Measurements from ENCODE around the gene TSPAN33.

DNA sequence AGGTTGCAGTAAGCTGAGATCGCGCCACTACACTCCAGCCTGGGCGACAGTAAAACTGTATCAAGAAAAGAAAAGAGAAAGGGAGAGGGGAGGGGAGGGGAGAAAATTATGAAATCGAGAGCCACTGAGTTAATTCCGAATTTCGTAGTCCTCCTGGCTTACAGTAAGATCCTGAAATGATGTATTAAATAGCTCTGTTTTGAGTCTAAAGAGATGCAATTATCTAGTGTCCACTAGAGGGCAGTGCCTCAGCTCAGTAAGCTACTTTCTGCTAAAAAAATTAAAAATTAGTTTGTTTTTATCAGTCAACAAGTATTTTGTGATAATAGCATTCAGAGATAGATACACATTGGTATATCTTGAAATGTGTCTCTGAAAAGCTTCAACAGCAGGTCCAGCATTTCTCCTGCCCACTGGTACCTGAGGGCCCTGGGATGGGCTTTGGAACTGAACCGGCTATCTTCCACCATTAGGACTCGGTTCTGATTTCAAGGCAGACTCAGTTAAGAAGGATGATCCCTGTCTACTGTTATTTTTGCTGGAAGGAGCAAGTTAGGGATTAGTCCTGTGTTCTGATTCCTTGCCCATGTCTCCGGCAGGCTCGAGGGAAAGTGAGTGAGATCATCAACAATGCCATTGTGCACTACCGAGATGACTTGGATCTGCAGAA is 19.5 kb downstream of the TSPAN33 start:
- TF ChIP-seq, protein P1, sequence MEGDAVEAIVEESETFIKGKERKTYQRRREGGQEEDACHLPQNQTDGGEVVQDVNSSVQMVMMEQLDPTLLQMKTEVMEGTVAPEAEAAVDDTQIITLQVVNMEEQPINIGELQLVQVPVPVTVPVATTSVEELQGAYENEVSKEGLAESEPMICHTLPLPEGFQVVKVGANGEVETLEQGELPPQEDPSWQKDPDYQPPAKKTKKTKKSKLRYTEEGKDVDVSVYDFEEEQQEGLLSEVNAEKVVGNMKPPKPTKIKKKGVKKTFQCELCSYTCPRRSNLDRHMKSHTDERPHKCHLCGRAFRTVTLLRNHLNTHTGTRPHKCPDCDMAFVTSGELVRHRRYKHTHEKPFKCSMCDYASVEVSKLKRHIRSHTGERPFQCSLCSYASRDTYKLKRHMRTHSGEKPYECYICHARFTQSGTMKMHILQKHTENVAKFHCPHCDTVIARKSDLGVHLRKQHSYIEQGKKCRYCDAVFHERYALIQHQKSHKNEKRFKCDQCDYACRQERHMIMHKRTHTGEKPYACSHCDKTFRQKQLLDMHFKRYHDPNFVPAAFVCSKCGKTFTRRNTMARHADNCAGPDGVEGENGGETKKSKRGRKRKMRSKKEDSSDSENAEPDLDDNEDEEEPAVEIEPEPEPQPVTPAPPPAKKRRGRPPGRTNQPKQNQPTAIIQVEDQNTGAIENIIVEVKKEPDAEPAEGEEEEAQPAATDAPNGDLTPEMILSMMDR (conservative IDR thresholded peaks at IDR 0.05; ENCODE audit: low read length): peak; percentile 98
- TF ChIP-seq EZH2phosphoT487 (IDR thresholded peaks at IDR 0.05; ENCODE audit: borderline replicate concordance, low read depth, low read length): no peak

All from OCI-LY7 (cell line).